H9 (cell line): Measurements from ENCODE around the gene LDLRAD4. TPM values are rescaled to one million over a fixed set of nuclear protein-coding genes. Genes with fewer than 3 reads are reported as not detected.

Source experiments
- DNase-seq: peaks from one replicate; pipeline ENCODE4 v3.0.0-alpha.2; 2017
- H2AFZ ChIP-seq: one replicate; pipeline ENCODE4 v1.6.1; 2013; ENCODE audit warnings: mild to moderate bottlenecking, low read length, control low read depth, moderate library complexity
- H2AK5ac ChIP-seq: 2 replicates; pipeline ENCODE4 v1.6.1; 2013; ENCODE audit warnings: low read length, control low read depth, mixed read lengths; ENCODE audit not compliant: insufficient read length
- H2BK120ac ChIP-seq: one replicate; pipeline ENCODE4 v1.6.1; 2013; ENCODE audit warnings: low read depth, mild to moderate bottlenecking, low read length, control low read depth, inconsistent platforms; ENCODE audit not compliant: poor library complexity, severe bottlenecking
- H2BK12ac ChIP-seq: 2 replicates; pipeline ENCODE4 v1.6.1; 2013; ENCODE audit warnings: low read length, control low read depth, mixed read lengths, low read depth; ENCODE audit not compliant: insufficient read length
- H2BK15ac ChIP-seq: 2 replicates; pipeline ENCODE4 v1.6.1; 2013; ENCODE audit warnings: low read depth, low read length, control low read depth
- H2BK20ac ChIP-seq: one replicate; pipeline ENCODE4 v1.6.1; 2013; ENCODE audit warnings: low read depth, mild to moderate bottlenecking, low read length, control low read depth, inconsistent platforms; ENCODE audit not compliant: poor library complexity, severe bottlenecking
- H2BK5ac ChIP-seq: 2 replicates; pipeline ENCODE4 v1.6.1; 2013; ENCODE audit warnings: low read length, control low read depth, mixed read lengths; ENCODE audit not compliant: insufficient read length
- H3K14ac ChIP-seq: 2 replicates; pipeline ENCODE4 v1.6.1; 2013; ENCODE audit warnings: low read length, control low read depth; ENCODE audit not compliant: insufficient read depth
- H3K18ac ChIP-seq: 2 replicates; pipeline ENCODE4 v1.6.1; 2013; ENCODE audit warnings: low read depth, mild to moderate bottlenecking, mixed read lengths, low read length, control low read depth; ENCODE audit not compliant: insufficient read length
- H3K23ac ChIP-seq: 2 replicates; pipeline ENCODE4 v1.6.1; 2013; ENCODE audit warnings: low read length, control low read depth, mixed read lengths, low read depth; ENCODE audit not compliant: insufficient read length
- H3K23me2 ChIP-seq: 2 replicates; pipeline ENCODE4 v1.6.1; 2013; ENCODE audit warnings: low read depth, mild to moderate bottlenecking, mixed read lengths, low read length, control low read depth; ENCODE audit not compliant: insufficient read length, poor library complexity, severe bottlenecking
- H3K27ac ChIP-seq: 2 replicates; pipeline ENCODE4 v1.5.1; 2013; ENCODE audit warnings: low read length, control low read depth, mixed read lengths, low read depth; ENCODE audit not compliant: insufficient read length
- H3K27me3 ChIP-seq: 2 replicates; pipeline ENCODE4 v1.6.1; 2013; ENCODE audit warnings: low read length, control low read depth, inconsistent platforms; ENCODE audit not compliant: insufficient read depth
- H3K4ac ChIP-seq: 2 replicates; pipeline ENCODE4 v1.6.1; 2013; ENCODE audit warnings: low read depth, mild to moderate bottlenecking, control low read depth, inconsistent platforms, low read length, moderate library complexity
- H3K4me1 ChIP-seq: 2 replicates; pipeline ENCODE4 v1.6.1; 2013; ENCODE audit warnings: low read length, control low read depth, inconsistent platforms; ENCODE audit not compliant: insufficient read depth
- H3K4me2 ChIP-seq: 2 replicates; pipeline ENCODE4 v1.6.1; 2013; ENCODE audit warnings: low read length, control low read depth, mixed read lengths; ENCODE audit not compliant: insufficient read length, insufficient read depth
- H3K56ac ChIP-seq: 2 replicates; pipeline ENCODE4 v1.6.1; 2013; ENCODE audit warnings: low read depth, mild to moderate bottlenecking, mixed read lengths, low read length, control low read depth; ENCODE audit not compliant: insufficient read length
- H3K79me1 ChIP-seq: 2 replicates; pipeline ENCODE4 v1.6.1; 2013; ENCODE audit warnings: low read depth, mild to moderate bottlenecking, moderate library complexity, low read length, control low read depth, inconsistent platforms; ENCODE audit not compliant: insufficient read depth, poor library complexity, severe bottlenecking
- H3K79me2 ChIP-seq: 2 replicates; pipeline ENCODE4 v1.6.1; 2013; ENCODE audit warnings: low read length, control low read depth, inconsistent platforms; ENCODE audit not compliant: insufficient read depth
- H3K9ac ChIP-seq: 2 replicates; pipeline ENCODE4 v1.6.1; 2013; ENCODE audit warnings: low read length, control low read depth, mixed read lengths; ENCODE audit not compliant: insufficient read length; ENCODE audit errors: extremely low read depth
- H3K9me3 ChIP-seq: one replicate; pipeline ENCODE4 v1.6.1; 2013; ENCODE audit warnings: low read depth, low read length, inconsistent platforms; ENCODE audit not compliant: control insufficient read depth
- H3T11ph ChIP-seq: one replicate; pipeline ENCODE4 v1.6.1; 2013; ENCODE audit warnings: mild to moderate bottlenecking, low read length, control low read depth, inconsistent platforms
- H4K20me1 ChIP-seq: one replicate; pipeline ENCODE4 v1.6.1; 2013; ENCODE audit not compliant: control insufficient read depth, insufficient read length, insufficient read depth
- H4K5ac ChIP-seq: 2 replicates; pipeline ENCODE4 v1.6.1; 2013; ENCODE audit warnings: low read depth, mild to moderate bottlenecking, mixed read lengths, low read length, control low read depth; ENCODE audit not compliant: insufficient read length
- H4K8ac ChIP-seq: replicated peaks from 2 replicates; pipeline ENCODE4 v1.6.1; 2013; ENCODE audit warnings: low read length, control low read depth, mixed read lengths, low read depth; ENCODE audit not compliant: insufficient read length
- H4K91ac ChIP-seq: 2 replicates; pipeline ENCODE4 v1.6.1; 2013; ENCODE audit warnings: low read depth, mild to moderate bottlenecking, moderate library complexity, mixed read lengths, low read length, control low read depth; ENCODE audit not compliant: insufficient read length
- H3K27ac Mint-ChIP-seq, 3 experiments: 2 replicates in 2 of 3; 3 replicates in 1 of 3; pipeline ENCODE4 v1.8.0; 2020 to 2021; ENCODE audit warnings: mixed read lengths in 3 of 3, mild to moderate bottlenecking in 1 of 3, moderate library complexity in 1 of 3
- H3K27me3 Mint-ChIP-seq: 2 replicates; pipeline ENCODE4 v1.8.0; 2021; ENCODE audit warnings: low read depth, mild to moderate bottlenecking, moderate library complexity, mixed read lengths
- H3K36me3 Mint-ChIP-seq, 3 experiments: 2 replicates in 2 of 3; 3 replicates in 1 of 3; pipeline ENCODE4 v1.8.0; 2020 to 2021; ENCODE audit warnings: low read depth in 3 of 3, mixed read lengths in 3 of 3; ENCODE audit not compliant: insufficient read depth in 1 of 3
- H3K4me1 Mint-ChIP-seq, 2 experiments: 2 replicates each; pipeline ENCODE4 v1.8.0; 2020; ENCODE audit warnings: mixed read lengths in 2 of 2
- H3K4me3 Mint-ChIP-seq, 2 experiments: 2 replicates in 1 of 2; 3 replicates in 1 of 2; pipeline ENCODE4 v1.8.0; 2020 to 2021; ENCODE audit warnings: mild to moderate bottlenecking in 2 of 2, mixed read lengths in 2 of 2, moderate library complexity in 1 of 2
- H3K9me3 Mint-ChIP-seq, 2 experiments: 2 replicates in 1 of 2; 3 replicates in 1 of 2; pipeline ENCODE4 v1.8.0; 2020; ENCODE audit warnings: mild to moderate bottlenecking in 2 of 2, mixed read lengths in 2 of 2, moderate library complexity in 1 of 2
- CTCF ChIP-seq: fragments of 200-600 bp; sonication (generic); conservative IDR thresholded peaks from 3 replicates; pipeline ENCODE4 v1.8.0; 2021; ENCODE audit warnings: antibody characterized with exemption, mild to moderate bottlenecking
- WGBS: extraction: QIAGEN DNeasy Blood & Tissue Kit; methylation state at CpG from one replicate; pipeline ENCODE4 v1.1.7; 2013; ENCODE audit warnings: missing lambda C conversion rate, low lambda C conversion rate, mixed read lengths; ENCODE audit not compliant: insufficient read length; ENCODE audit errors: extremely low coverage; 5-methylcytosine and 5-hydroxymethylcytosine counted together
- total RNA-seq: library from RNA; stranded (reverse); gene quantifications from 2 replicates; pipeline ENCODE4 v1.2.1, GENCODE V29; 2021

Gene LDLRAD4
- total RNA-seq, 1 experiment from 2014 or later: 3.9 TPM

- WGBS: no CpG with 5 or more reads among the region's 4 CpGs
- DNase-seq: no peak
- H4K91ac ChIP-seq: no peak overlapping the region
Observed at GRCh38 chr18:13363359-13363758, 144.8 kb downstream of the LDLRAD4 start.

More at GRCh38 chr18:13363359-13363758, 144.8 kb downstream of the LDLRAD4 start:
- Histone ChIP-seq H3K4ac (no peak overlapping the region), H3K27ac (no peak overlapping the region), H3K4me1 (peaks cover 5% of the 10 kb centered on the region; the same call in 1 of the 2 replicates), H3K18ac (no peak overlapping the region), H4K5ac (no peak overlapping the region), H3K23ac (no peak overlapping the region), H3K23me2 (no peaks in the 10 kb centered on the region), H2AFZ (no peak overlapping the region), H4K8ac (no peak overlapping the region), H3K9ac (no peak overlapping the region), H2BK12ac (no peak overlapping the region), H2BK120ac (no peak overlapping the region), H2BK20ac (no peak overlapping the region), H3K9me3 (no peaks in the 10 kb centered on the region), H3T11ph (no peak overlapping the region), H3K4me2 (no peak overlapping the region), H2BK5ac (no peak overlapping the region), H2BK15ac (no peak overlapping the region), H3K14ac (no peak overlapping the region), H3K79me1 (no peaks in the 10 kb centered on the region), H3K79me2 (no peaks in the 10 kb centered on the region), H2AK5ac (no peak overlapping the region), H3K27me3 (no peaks in the 10 kb centered on the region), H4K20me1 (no peaks in the 10 kb centered on the region), H3K56ac (no peak overlapping the region)
- 0 out of 7 replicates have a peak overlapping the region, but pooled peaks of 1 of the 3 experiments have one; percentile 26 for H3K27ac Mint-ChIP-seq
- H3K4me3 Mint-ChIP-seq: no peak overlapping the region
- peaks cover 20% of the 10 kb centered on the region for H3K27me3 Mint-ChIP-seq
- H3K36me3 Mint-ChIP-seq: no peaks in the 10 kb centered on the region; a peak in 1 of 7 replicates
- no peak for TF ChIP-seq CTCF
- no peaks in the 10 kb centered on the region for H3K9me3 Mint-ChIP-seq
- H3K4me1 Mint-ChIP-seq: peaks cover 20 to 26% of the 10 kb centered on the region in 2 experiments
